ENCODE measurements around the gene PHACTR1. TPM values are rescaled to one million over a fixed set of nuclear protein-coding genes. Genes with fewer than 3 reads are reported as not detected.

PHACTR1 gene
- total and polyA plus RNA-seq, 9 of the 15 experiments (the other 6 are each of a cell fraction or from before 2014, with no cell fraction given) = 11.5 to 32.6 (median 22.0) TPM

- no peak for TF ChIP-seq POLR3A (IDR thresholded peaks at IDR 0.05; ENCODE audit: borderline replicate concordance, extremely low read depth, insufficient read depth, insufficient read length)
- no peak for TF ChIP-seq CGGBP1 (CRISPR knock-in tag; IDR thresholded peaks at IDR 0.05)
- peak; percentile 66 to 85 for TF ChIP-seq TRIM24 (IDR thresholded peaks at IDR 0.05)
- TF ChIP-seq CSDE1 (IDR thresholded peaks at IDR 0.05) = no peak
- TF ChIP-seq SOX6 (IDR thresholded peaks at IDR 0.05) = peak; percentile 35; the same call in 1 of the 2 replicates
- 0 out of 4 replicates have a peak, but pooled peaks of 1 of the 2 experiments have one; percentile 13 for TF ChIP-seq RCOR1 (IDR thresholded peaks at IDR 0.05; ENCODE audit: borderline replicate concordance in 1 of 2, low read depth in 2 of 2, low read length in 2 of 2)
- no peak for TF ChIP-seq NCOA6 (IDR thresholded peaks at IDR 0.05)
- TF ChIP-seq ZFP36 (IDR thresholded peaks at IDR 0.05; ENCODE audit: low read depth, low read length, partially characterized antibody) = peak; percentile 42
- TF ChIP-seq PBX2 (CRISPR knock-in tag; IDR thresholded peaks at IDR 0.05; ENCODE audit: low read depth) = no peak
- peak; percentile 50 for TF ChIP-seq PBX2 (tag; conservative IDR thresholded peaks at IDR 0.05; ENCODE audit: low read depth)
- TF ChIP-seq MECOM (CRISPR knock-in tag; IDR thresholded peaks at IDR 0.05) = peak; percentile 32; the same call in 1 of the 2 replicates
Measured at GRCh38 chr6:13256266-13257001, 539.9 kb downstream of the PHACTR1 start (continued).
